NCI-H1105 treated with DMSO at 0.1 percent for 48 hours (cell line): ENCODE measurements around the gene SDHB.

Experiments
- DNase-seq: peaks from one replicate; lab custom pipeline; 2025; lab: John Stamatoyannopoulos, UW

SDHB gene

GRCh38 chr1:17053685-17054410, at the start of gene SDHB:
SDHB (minus strand) TSS chr1:17054032; CDS start chr1:17054019, 13 bp downstream.
- peak; percentile 96 for DNase-seq

DNA sequence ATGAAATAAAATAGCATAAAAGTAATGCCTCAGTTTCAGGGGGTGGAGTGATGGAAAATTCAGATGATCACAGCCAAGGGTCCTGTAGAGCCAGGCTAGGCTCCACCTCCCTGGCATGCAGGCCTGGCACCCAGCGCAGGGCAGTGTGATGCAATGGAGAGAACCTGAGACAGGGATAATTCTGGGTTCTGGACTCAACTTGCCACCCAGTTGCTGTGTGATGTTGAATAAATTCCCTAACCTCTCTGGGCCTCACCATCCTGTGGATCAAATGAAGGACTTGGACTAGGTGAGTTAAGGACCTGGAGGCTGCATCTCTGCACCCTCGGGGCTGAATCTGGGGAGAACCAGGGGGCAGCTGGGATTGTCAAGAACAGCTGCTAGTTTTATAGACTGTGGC, 48.4 kb upstream of the SDHB start:
- no peak for DNase-seq

GRCh38 chr1:17101261-17101660, 47.4 kb upstream of the SDHB start:
- DNase-seq = no peak

DNA sequence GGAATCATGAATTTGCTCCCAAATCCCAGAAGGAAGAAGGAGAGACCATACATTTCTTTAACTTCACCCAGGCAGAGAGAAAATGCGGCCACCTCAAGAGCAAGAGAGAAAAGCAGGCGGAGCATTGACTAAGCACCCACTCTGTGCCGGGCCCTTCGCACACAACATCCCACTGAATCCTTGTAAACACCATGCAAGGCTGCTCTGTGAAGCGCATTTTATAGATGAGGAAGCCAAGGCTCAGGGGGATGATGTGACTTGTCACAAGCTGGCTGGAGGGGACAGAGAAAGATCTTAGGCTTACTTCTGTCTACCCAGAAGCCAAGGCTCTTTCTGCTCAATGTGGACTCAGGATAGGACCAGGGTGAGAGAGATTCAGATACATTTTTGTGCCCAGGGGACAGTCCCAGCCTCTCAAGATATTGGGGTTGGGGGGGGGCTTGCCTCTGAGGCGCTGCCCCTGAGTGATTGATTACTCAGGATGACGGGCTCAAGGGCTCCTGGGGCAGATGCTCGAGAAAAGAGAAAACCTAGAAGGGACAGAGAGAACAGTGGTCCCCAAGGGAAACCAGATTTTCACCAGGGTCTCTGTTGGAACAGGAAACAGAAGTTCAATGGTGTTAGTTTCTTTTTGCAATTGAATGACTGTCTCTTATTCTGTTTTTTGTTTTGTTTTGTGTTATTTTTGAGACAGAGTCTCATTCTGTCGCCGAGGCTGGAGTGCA, 45.9 kb upstream of the SDHB start:
- DNase-seq = no peak

DNA sequence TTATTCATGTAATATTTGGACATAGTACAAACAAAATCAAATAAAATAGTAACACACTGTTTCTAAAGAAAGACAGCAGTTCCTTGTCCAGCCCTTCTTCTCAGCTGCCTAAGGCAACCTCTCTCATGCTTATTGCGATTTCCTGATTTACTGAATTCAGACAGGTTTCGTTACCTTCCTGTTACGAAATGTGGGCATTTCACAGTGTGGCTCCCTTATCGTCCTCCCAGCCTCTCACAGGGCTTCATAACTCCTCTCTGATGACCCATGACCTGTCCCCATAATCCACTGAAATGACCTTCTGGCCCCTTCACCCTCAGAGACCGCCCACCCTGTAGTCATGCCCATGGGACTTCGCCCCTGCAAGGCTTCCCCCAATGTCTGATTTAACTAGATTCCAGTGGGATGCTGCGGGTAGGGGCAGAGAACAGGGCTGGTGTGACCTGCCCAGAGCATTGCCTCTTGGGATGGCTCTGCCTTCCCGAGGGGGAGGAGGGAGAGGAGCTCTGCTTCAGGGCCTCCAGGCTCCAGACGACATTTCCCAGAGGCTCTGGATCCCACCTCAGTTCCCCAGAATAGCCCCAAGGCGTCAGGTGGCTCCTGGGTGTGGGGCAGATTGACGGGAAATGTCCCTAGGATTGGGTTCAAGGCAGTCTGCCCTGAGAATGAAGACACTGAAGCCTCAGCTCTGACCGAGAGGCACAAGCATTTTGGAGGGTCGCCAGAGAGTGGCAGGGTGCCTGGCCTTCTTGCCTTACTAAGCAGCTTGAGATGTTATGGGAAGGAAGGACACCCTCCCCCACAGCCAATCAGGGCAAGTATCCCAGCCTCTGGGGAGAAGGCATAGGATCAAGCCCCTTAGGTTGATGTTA, 44.9 kb upstream of the SDHB start:
- DNase-seq = no peak

GRCh38 chr1:17097787-17098186, 44.0 kb upstream of the SDHB start:
- DNase-seq = no peak

DNA sequence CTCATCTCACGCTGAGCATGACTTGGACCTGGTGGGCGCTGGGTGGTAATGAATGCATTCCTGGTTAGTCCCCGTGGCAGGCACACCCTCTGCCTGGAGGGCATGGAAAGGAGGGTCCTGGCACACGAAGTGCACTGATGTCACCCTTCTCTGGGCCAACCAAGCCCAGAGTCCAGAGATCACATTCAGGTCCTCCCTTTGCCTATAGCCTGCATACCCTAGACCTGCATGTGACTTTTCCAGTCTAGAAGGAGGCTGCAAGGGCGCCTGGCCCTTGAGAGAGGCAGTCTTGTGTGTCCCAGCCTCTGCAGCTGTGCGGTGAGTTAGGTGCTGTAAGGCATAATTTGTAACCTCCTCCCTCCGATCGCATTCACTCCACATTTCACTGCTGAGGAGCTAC, 43.3 kb upstream of the SDHB start:
- no peak for DNase-seq

GRCh38 chr1:17096584-17096983, 42.8 kb upstream of the SDHB start:
- no peak for DNase-seq

- DNase-seq = no peak
Measured at GRCh38 chr1:17095141-17095540, 41.3 kb upstream of the SDHB start.

DNA sequence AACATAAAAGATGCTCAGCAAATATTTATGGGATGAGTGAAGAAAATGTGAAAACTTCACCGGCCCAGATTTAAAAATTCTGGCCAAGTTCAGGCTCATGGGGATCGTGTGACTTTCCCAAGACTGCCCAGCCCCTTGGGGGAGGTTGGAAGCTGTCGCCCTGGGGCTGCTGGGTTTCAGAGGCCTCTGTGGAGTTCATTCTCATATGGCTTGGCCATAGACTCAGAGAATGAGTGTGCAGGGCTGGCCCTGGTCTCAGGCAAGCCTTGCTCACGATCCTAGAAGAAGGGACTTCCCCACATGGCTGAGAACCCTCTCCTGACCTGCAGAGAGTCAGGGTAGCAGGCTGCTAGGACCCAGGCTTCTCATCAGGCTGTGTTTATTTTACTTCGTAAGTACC, 40.8 kb upstream of the SDHB start:
- DNase-seq = no peak

DNA sequence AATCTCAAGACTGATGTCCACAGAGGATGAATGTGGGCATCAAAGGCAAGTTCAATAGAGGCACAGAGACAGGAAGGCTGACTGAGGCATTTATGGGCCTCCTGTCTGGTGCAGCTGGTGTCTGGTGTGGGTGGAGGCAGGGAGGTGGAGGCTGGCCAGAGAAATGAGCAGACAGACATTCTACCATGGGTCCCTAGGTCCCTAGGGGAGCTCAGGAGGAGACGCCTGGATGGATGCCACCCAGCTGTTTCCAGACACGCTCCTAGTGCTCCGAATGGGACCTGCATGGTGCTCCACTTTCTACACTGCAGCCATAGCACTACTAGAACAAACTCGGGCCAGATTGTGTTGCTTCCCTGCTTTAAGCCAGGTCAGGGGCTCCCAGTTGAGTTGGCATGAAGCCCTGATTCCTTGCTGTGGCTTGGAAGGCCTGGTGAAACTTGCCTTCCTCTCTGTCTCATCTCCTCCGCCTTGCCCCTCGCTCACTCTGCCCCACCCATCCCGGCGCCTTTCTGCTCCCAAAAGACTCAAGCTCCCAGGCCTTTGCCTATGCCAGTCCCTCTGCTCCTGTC, 40.1 kb upstream of the SDHB start:
- no peak for DNase-seq

- no peak for DNase-seq
Measured at GRCh38 chr1:17091252-17091651, 37.4 kb upstream of the SDHB start.

DNA sequence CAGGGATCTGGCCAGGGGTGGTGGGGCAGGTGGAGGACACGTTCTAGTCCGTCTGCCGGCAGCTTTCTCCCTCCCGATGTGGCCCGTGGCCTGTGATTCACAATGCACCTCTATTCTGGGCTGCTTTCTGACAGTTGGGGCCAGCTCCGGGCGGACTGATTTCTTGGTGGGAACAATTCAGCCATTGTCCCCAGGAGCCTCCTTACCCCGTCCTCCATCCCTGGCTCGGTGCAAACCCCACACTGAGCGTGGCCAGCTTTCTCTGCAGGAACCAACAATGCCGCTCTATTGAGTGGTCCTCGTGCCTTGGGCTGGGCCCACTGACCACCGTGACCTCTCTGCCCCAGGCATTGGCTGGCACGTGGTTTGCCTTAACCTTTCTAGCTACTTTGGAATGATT, 35.7 kb upstream of the SDHB start:
- DNase-seq = no peak

DNA sequence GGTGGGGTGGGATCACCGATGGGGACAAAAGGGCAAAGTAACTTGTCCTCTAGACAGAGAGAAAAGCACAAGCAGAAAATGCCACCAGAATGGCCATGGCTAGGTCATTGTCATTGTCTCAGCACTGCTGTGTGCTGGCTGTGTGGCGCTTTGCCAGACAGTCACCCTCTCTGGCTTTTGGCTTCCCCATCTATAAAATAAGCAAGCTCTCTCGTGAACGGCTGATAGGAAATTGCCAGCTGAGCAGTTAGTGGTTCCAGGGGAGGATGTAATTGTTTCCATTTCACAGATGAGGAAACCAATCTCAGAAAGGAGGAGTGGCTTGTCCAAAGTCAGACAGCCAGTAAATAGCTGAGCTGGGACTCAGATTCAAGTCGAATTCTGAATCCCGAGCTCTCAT, 32.9 kb upstream of the SDHB start:
- DNase-seq = no peak

DNA sequence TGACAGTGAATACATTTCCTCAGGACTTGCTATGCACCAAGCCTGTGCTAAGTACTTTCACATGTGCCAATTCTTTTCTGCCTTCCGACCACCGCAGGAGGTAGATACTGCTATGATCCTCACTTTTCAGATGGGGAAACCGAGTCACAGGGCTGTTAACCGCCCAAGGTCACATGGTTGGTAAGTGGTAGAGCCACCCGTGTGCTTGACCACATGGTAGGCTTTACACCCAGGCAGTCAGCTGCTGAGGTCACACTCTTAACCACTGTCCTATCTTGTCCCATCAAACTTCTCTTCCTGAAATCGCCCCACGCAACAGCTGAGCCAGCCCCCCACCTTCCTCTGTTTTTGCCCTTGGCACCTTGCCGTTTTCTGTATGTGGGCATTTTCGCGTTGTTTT, 31.0 kb upstream of the SDHB start:
- no peak for DNase-seq

DNA sequence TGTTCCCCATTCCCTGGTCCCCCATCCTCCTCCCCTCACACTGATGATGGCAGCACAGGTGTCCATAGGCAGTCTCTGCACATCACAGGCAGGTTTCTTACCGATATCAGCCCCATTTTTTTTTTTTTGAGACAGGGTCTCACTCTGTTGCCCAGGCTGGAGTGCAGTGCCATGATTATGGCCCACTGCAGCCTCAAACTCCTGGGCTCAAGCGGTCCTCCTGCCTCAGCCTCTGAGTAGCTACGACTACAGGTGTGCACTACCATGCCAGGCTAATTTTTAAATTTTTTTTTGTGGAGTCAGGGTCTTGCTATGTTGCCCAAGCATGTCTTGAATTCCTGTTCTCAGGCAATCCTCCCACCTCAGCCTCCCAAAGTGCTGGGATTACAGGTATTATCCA, 28.9 kb upstream of the SDHB start:
- no peak for DNase-seq

DNA sequence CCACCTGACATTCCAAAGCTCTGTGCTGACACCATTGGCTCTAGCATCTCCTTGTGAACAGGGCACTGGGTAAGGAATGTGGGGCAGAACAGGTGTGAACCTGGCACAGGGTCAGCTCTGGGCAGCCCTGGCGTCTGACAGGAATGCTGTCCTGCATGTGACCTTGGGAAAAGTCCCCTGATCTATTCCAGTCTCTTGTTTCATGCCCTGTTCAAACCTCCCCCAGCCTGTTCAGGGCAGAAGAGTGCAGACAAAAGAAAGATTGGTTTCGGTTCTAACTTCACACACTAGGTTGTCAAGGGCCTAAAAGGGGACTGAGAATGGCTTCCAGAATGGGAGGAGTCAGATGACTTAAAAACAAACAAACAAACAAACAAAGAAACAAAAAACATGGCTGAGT, 27.6 kb upstream of the SDHB start:
- DNase-seq = no peak

DNA sequence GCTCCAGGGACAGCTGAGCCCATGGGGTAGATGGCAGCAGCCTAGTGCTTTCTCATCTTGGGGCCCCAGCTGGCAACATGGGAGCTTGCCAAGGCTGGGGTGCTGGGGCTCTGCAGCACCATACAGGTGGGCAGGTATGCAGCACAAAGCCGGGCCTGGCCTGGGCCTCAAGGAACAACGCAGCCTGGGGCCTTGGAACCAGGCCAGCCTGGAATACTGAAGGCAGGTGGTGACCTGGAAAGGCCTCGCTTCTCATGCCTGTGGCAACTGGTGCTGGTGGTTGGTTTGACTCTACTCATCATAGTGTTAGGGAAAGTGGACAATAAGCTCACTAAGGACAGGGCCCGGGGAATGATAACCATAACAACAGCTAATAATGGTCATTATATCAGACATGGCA, 27.0 kb upstream of the SDHB start:
- peak; percentile 2 for DNase-seq

DNA sequence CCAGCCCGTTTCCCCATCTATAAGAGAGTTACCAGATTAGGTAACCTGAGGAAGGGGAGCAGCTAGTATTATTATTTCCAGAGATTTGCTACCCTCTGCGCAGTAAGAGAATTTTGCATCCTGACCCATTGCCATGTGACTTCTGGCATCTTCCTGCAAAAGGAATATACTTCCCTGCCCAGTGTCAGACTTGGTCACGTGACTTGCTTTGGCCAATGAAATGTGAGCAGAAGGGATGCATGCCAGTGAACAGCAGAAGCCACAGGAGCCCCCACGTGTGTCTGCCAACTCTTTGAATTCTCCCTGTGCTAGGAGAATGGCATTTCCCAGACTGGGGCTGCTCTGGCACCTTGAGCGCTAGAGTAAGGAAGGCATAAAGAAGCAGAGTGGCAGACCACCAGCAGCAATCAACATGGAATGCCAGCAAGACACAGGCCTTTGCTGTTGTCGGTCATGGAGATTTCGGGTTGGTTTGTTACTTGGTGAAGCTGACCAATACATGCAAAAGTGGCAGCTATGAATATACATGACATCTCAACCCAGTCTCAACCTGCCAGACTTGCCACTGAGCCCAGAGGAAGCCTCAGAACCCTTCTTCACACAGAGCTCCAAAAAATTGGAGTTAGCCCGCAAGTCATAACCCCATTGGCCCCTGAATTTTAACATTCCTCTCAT, 26.4 kb upstream of the SDHB start:
- no peak for DNase-seq

GRCh38 chr1:17078991-17079868, 25.4 kb upstream of the SDHB start:
- no peak for DNase-seq
